Esophagus muscularis mucosa (tissue), 3 donors: ENCODE results near the gene GRAMD2A.

Experiments
- POLR2A ChIP-seq: fragments of 450-650 bp; IDR thresholded peaks from one replicate; pipeline ENCODE4 v1.6.1; 2017; ENCODE audit warnings: antibody characterized with exemption, moderate library complexity, mild to moderate bottlenecking, low read depth
- POLR2AphosphoS5 ChIP-seq, 2 donors: sonication (generic); formaldehyde crosslinking; IDR thresholded peaks; one replicate each; pipeline ENCODE4 v1.6.1; 2017; ENCODE audit warnings: antibody characterized with exemption in 2 of 2
- TF ChIP-seq, protein P1 (sequence below), 3 experiments: fragments of 200-600 bp in 2 of 3; fragments of 450-650 bp in 1 of 3; sonication (generic) in 2 of 3; IDR thresholded peaks; one replicate each; pipeline ENCODE4 v1.5.1; 2017 to 2019; ENCODE audit warnings: antibody characterized with exemption in 3 of 3, mild to moderate bottlenecking in 2 of 3, moderate library complexity in 1 of 3

DNA sequence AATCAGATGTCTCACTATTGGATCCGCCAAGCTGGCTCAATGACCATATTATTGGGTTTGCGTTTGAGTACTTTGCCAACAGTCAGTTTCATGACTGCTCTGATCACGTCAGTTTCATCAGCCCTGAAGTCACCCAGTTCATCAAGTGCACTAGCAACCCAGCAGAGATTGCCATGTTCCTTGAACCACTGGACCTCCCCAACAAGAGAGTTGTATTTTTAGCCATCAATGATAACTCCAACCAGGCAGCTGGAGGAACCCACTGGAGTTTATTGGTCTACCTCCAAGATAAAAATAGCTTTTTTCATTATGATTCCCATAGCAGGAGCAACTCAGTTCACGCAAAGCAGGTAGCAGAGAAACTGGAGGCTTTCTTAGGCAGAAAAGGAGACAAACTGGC, 57.9 kb downstream of the GRAMD2A start:
- TF ChIP-seq POLR2AphosphoS5 (IDR thresholded peaks at IDR 0.05) (no peak), POLR2A (no peak)
- TF ChIP-seq, protein P1, sequence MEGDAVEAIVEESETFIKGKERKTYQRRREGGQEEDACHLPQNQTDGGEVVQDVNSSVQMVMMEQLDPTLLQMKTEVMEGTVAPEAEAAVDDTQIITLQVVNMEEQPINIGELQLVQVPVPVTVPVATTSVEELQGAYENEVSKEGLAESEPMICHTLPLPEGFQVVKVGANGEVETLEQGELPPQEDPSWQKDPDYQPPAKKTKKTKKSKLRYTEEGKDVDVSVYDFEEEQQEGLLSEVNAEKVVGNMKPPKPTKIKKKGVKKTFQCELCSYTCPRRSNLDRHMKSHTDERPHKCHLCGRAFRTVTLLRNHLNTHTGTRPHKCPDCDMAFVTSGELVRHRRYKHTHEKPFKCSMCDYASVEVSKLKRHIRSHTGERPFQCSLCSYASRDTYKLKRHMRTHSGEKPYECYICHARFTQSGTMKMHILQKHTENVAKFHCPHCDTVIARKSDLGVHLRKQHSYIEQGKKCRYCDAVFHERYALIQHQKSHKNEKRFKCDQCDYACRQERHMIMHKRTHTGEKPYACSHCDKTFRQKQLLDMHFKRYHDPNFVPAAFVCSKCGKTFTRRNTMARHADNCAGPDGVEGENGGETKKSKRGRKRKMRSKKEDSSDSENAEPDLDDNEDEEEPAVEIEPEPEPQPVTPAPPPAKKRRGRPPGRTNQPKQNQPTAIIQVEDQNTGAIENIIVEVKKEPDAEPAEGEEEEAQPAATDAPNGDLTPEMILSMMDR (IDR thresholded peaks at IDR 0.05), result no peak
